CD4-positive, alpha-beta T cell treated with Interleukin-2 at 100 ng/mL for 4 hours (primary cell): Measurements from ENCODE around the gene BCAR1.
"Not testable (repeated sequence)": the region's sequence is repeated elsewhere in the genome, so short reads cannot be mapped to it uniquely, and the experiment has no call there.

Experiments used
- DNase-seq: peaks from one replicate; pipeline ENCODE4 v3.0.0-alpha.2; 2020; ENCODE audit warnings: low spot score

BCAR1 gene

DNA sequence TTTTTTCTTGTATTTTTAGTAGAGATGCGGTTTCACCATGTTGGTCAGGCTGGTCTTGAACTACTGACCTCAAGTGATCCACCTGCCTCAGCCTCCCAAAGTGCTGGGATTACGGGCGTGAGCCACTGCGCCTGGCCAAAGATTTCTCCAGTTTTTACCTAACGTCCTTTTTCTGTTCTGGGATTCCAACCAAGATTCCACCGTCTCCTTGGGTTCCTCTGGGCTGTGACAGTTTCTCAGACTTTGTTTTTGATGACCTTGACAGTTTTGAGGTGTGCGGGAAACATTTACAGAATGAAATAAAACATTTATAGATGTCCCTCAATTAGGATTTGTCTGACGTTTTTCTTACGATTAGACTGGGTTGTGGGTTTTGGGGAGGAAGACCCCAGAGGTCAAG, 17.9 kb upstream of the BCAR1 start:
- not testable (repeated sequence) for DNase-seq

- DNase-seq: no peak
Observed at GRCh38 chr16:75267631-75268264, 16.3 kb upstream of the BCAR1 start.

DNA sequence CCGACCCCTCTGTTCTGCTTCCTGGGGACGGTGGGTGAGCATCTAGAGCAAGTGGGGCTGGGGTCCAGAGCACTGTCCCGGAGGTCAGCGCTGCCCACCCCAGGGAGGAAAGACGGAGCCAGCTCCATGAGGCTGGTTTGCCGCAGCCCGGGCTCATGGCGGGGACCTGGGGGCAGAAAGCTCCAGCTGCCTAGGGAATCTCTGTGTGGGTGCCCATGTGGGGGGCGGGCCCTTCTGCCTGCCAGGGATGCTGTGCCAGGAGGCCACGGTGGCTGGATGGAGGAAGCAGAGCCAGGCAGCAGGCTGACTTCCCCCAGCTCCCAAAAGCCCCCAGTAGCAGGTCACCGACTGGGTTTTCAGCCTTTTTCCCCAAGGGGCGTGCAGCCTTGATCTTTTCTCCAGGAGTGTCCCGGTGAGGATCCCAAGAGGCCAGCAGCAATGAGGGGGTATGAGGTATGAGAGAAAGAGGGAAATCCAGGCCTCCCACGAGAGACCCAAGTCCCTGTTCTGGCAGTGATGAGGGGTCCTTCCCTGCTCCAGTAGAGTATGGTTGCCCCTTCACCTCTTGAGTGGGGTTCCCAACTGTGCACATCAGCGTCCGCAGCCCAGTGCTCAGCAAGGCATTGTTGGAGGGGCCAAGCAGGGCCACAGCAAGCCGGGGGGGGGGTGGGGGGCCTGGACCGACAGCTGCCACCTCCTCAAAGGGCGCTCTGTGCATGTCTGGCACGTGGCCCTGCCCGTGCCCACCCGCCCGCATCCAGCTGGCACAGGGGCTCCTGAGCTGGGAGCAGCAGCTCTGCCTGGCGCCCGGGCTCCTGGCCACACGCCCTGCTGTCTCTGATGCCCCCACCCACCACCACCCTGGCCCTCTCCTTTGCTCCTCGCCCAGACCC, 15.6 kb upstream of the BCAR1 start:
- DNase-seq: no peak

DNA sequence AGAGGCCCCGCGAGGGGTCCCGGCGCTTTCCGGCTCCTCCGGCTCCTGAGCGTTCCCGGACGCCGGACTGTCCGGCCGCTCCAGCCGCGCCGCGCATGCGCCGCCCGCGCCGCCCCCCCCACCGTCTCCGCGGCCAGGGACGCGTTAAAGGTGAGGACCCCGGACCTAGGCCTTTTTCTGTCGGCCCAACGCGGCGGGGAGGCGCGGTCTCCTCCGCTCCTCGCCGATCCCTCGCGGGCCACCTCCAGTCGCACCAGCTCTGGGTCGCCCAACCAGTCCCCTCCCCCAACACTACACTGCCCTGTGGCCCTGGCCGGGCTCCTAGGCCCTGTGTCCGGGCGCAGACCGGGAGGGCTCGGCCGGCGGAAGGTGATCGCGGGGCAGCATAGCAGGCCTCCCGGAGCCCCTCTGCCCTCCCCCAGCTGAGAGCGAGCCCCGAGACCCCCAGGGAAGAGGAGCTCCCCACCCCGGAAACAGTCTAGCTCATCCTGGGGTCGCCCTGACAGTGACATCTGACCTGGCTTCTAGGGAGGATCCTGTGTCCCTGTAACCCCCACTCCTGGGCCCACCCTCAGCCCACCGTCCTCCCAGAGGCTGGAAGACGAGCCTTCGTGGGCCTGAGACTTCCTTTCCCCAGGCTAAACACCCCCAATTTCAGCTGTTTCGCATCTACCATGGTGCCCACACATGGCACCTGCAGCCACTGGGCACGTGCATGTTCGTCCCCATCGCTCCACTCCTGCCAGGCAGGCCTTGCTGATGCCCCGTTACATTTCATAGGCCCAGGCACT, 14.7 kb upstream of the BCAR1 start:
- DNase-seq: no peak

DNA sequence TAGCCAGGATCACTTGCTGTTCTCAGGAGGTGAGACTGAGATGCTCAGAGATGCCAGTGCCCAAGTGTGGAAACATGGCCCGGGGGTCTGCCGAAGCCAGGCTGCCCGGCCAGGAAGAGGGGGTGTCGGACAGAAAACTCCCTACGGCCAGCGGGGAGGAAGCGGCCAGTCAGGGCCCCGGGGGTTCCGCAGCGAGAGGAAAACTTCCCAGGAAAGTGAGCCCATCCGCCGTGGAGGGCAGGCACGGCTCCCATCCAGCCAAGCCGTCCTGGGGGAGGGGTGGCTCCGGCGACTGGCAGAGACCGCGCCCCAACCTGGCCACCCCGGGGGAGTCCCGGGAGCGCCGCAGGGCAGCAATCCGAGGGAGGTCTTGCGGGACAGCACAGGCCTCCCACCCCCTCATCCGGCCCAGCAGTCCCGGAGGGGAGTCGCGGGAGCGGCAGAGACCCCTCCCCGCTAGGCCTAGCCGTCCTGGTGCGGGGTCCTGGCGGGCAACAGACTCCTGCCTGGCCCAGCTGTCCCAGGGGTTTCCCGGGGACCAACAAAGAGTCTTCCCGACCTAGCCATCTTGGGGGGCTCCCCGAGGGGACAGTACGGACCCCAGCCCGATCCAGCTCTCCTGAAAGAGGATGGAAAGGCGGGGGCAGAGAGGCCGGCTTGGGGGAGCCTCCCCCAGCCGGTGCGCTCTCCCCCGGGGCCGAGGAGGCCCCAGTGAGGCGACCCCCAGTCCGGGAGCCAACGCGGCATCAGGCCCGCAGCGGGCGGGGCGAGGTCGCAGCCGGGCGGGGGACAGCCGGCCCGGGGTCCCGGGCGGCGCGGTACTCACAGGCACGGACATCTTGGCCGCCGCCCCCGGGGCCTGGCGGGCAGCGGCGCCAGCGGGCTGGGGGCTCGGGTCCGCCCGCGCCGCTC, 13.8 kb upstream of the BCAR1 start:
- no peak for DNase-seq

- DNase-seq: no peak
Observed at GRCh38 chr16:75264457-75264998, 13.1 kb upstream of the BCAR1 start.

DNA sequence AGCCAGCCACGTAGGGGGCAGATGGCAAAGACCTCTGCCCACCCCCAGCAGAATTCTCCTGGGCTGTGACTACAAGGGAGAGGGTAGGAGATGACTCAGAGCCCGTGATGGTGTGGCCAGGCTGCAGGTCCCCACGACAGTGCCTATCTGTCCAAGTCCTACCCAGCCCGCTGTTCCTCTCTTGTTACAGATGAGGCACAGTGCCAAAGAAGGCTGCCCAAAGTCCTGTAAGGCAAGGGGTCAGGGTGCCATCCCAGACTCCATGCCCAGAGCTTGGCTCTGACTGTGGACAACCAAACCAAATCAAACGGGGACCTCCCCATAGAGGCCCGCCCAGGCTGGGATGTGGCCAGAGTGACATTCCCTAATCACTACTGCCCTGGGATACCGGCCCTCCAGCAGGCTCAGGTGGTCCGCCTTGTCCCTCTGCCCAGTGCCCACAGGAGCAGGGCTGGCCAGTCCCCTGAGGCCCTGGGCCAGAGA, 12.6 kb upstream of the BCAR1 start:
- no peak for DNase-seq

GRCh38 chr16:75263291-75263962, 12.0 kb upstream of the BCAR1 start:
- no peak for DNase-seq

- DNase-seq: no peak
Observed at GRCh38 chr16:75262800-75263127, 11.3 kb upstream of the BCAR1 start.

- DNase-seq: no peak
Observed at GRCh38 chr16:75262104-75262799, 10.8 kb upstream of the BCAR1 start.

- DNase-seq: no peak
Observed at GRCh38 chr16:75261590-75262078, 10.2 kb upstream of the BCAR1 start.

DNA sequence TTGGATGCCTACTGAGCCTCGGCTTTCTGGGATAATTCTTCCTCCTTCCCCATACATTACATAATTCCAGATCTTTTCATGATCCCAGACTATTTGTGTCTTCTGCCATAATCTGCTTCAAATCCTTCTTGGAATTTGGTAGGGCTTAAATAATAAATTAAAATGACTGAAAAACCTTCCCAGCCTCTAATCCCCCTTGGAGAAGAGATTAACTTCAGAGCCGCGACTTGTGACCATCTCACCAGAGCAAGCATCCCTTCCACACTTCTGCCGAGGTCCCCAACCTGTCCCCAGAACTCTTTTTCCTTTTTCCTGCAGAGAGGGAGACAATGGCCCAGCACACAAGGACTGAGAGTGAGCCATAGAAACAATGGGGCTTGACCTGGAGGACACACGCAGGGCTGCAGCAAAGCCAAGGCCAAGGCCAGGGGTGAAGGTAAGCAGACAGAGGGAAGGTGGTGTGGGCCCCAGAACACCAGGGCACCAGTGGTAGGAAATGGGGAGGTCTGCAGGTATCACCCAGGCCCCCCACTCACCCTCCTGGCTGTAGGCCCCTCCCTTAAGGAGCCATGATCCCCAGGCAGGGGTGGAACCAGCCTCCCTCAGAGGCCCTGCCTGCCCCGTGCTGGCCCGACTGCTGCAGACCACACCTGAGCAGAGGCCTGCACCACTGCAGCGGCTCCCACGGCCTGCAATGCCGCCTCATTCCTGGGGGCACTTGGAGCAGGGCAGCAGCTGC, 9.6 kb upstream of the BCAR1 start:
- no peak for DNase-seq

GRCh38 chr16:75258807-75259141, 7.3 kb upstream of the BCAR1 start:
- no peak for DNase-seq

GRCh38 chr16:75257886-75258806, 6.7 kb upstream of the BCAR1 start:
- no peak for DNase-seq

- no peak for DNase-seq
Observed at GRCh38 chr16:75256696-75257343, 5.4 kb upstream of the BCAR1 start.

GRCh38 chr16:75256059-75256571, 4.7 kb upstream of the BCAR1 start:
- no peak for DNase-seq

DNA sequence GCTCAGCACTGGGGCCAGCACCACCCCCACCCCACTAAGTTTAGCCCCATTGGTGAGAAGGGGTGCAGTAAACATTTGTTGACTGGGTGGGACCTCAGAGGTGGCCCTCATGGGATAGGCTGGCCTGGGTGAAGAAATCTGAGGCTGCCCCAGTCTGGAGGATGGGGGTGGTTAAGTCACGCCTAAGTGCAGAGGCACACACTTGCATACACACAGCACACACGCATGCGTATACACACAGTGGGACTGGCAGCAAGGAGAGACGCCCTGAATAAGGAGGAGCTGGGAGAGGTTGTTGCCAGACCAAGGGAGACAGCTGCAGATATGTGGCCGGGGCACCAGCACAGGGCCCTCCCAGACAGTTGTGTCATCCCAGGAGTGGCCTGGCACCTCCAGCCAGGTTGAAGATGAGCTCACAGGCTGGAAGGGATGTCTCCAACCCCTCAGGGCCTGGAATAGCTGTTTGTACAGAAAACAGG, 3.0 kb upstream of the BCAR1 start:
- DNase-seq: no peak
